Dedifferentiated amniotic fluid mesenchymal stem cell (primary cell): ENCODE data around the gene LGALS4.
"Not testable (repeated sequence)": the region's sequence is repeated elsewhere in the genome, so short reads cannot be mapped to it uniquely, and the experiment has no call there.

Experiments
- DNase-seq: peaks from one replicate; pipeline ENCODE4 v3.0.0-alpha.2; 2016; ENCODE audit errors: extremely low spot score

The LGALS4 gene, protein sequence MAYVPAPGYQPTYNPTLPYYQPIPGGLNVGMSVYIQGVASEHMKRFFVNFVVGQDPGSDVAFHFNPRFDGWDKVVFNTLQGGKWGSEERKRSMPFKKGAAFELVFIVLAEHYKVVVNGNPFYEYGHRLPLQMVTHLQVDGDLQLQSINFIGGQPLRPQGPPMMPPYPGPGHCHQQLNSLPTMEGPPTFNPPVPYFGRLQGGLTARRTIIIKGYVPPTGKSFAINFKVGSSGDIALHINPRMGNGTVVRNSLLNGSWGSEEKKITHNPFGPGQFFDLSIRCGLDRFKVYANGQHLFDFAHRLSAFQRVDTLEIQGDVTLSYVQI

DNA sequence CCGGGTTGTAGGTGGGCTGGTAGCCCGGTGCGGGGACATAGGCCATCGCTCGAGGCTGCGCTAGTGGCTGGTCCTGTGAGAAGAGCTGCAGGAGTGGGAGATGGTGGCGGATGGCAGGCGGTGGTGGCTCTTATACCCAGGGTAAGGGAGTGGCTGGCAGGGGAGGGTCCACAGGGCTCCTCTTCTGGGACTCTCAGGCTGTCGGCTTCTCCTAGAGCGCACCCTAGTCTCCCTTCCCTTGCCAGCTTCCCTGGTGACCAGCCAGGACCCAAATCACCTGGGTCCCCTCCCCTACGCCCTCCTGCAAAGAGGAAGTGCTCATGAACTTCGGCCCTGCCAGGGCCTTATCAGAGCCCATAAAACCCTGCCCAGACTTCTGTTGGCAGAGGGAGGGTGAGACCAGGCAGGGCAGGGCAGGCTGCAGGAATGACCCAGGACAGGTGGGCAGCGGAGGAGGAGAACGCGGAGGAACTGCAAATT lies at the start of gene LGALS4:
TSS of gene LGALS4 (minus strand) at position 105 of the 480 bp plus-strand sequence. CDS start at position 46, 59 bp downstream.
- DNase-seq: no peak

DNA sequence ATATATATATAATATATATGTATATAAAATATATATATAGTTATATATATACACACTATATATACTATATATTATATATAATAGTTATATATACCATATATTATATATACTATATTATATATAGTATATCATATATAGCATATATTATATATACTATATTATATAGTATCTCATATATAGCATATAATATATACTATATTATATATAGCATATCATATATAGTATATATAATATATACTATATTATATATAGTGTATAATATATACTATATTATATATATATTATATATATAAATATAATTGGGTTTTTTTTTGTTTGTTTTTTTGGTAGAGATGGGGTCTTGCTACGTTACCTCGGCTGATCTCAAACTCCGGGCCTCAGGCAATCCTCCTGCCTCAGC lies 48.6 kb upstream of the LGALS4 start:
- DNase-seq: no peak

DNA sequence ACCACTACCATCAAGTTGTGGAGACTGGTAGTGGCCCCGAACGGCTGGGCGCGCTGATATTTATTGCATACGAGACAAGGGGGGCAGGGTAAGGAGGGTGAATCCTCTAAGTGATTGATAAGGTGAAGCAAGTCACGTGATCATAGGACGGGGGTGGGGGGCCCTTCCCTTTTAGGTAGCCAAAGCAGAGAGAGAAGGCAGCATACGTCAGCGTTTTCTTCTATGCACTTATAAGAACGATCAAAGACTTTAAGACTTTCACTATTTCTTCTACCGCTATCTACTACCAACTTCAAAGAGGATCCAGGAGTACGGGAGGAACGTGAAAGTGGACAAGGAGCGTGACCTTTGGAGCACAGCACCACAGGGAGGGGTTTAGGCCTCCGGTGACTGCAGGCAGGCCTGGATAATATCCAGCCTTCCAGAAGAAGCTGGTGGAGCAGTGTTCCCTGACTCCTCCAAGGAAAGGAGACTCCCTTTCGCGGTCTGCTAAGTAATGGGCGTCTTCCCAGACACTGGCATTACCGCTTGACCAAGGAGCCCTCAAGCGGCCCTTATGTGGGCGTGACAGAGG lies 47.0 kb upstream of the LGALS4 start:
- DNase-seq: not testable (repeated sequence)

DNA sequence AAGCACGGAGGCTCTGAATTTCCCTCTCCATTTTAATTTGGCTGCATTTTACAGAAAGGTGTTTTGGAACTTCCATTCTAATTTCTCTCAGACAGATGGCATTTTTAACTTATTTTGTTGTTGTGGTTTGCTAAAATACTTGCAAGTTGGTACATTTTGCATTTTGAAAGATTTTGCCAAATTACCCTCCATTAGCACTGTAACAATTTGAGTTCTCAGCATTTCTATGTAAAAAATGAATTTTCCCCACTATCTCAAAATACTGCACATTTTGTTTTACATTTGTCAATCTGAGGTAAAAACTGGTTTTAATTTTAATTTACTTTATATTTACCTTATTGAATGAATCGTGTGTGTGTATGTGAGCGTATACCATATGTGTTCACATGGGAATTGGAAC lies 44.1 kb upstream of the LGALS4 start:
- no peak for DNase-seq

DNA sequence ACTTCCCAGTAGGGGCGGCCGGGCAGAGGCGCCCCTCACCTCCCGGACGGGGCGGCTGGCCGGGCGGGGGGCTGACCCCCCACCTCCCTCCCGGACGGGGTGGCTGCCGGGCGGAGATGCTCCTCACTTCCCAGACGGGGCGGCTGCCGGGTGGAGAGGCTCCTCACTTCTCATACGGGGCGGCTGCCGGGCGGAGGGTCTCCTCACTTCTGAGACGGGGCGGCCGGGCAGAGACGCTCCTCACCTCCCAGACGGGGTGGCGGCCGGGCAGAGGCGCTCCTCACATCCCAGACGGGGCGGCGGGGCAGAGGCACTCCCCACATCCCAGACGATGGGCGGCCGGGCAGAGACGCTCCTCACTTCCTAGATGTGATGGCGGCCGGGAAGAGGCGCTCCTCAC lies 43.0 kb upstream of the LGALS4 start:
- not testable (repeated sequence) for DNase-seq

DNA sequence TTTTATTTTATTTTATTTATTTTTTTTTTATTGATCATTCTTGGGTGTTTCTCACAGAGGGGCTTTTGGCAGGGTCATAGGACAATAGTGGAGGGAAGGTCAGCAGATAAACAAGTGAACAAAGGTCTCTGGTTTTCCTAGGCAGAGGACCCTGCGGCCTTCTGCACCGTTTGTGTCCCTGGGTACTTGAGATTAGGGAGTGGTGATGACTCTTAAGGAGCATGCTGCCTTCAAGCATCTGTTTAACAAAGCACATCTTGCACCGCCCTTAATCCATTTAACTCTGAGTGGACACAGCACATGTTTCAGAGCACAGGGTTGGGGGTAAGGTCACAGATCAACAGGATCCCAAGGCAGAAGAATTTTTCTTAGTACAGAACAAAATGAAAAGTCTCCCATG lies 42.2 kb upstream of the LGALS4 start:
- DNase-seq: not testable (repeated sequence)

DNA sequence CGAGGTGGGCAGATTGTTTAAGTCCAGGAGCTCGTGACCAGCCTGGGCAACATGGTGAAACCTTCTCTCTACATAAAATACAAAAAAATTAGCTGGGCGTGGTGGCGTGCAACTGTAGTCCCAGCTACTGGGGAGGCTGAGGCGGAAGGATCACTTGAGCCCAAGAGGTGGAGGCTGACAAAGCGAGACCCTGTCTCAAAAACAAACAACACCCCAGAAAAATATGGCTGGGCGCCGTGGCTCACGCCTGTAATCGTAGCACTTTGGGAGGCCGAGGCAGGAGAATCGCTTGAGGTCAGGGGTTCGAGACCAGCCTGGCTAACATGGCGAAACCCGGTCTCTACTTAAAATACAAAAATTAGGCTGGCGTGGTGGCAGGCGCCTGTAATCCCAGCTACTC lies 40.5 kb upstream of the LGALS4 start:
- no peak for DNase-seq

DNA sequence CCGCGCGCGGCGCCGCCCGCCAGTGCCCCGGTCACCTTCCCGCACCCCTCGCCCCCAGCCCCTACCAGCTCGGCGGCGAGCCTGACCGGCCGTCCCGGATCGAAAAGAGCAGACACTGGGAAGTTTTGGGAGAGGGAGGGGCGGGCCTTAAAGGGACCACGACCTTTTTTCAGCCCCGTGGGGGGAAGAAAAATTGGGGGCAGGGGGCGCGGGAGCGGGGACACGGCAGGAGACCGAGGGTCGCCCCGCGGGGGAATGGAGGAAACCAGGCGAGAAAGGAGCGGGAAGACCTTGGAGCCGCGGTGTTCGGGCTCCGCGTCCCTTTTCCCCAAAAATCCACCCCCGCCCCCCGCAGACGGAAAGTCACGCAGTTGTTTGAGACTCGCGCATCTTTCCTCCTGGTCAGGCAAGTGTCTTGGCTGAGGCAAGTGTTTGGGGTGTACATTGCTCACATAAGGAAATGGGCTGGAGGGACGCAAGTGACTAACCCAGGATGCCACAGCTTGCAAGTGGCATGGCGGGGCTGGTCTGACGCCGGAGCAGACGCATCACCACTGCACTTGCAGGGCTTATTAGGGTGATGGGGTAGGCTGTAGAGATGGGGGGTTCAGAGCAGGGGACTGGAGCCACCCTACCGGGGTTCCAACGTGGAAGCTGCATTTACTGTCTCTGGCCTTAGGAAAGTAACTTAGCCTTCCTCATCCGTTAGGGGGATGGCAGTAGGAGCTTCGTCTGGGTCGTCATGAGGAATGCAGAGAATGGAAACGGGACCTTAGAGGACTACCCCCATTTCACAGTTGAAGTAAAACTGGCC lies 39.7 kb upstream of the LGALS4 start:
- peak; percentile 61 for DNase-seq

DNA sequence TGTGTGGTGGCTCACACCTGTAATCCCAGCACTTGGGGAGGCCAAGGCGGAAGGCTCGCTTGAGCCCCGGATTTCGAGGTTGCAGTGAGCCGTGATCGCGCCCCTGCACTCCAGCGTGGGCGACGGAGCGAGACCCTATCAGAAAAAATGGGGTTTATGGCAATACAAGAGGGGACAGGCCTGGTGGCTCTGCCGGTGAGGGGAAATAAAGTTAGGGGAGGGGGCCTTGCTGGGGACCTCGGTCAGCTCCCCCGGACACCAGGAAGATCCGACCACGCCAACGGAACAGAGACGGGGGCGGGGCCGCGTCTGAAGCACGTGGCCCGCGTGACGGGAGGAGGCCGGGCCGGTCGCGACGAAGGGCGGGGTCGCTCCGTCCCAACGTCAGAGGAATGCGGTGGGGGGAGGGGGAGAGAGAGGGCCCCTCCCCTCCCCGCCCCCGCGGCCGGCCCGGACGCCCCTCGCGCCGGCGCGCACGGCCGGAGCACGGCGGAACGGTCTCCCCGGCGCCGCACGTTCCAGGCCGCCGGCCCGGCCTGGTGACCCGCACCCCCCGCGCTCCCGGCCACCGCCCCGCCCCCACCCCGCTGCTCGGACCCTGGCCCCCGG lies 39.0 kb upstream of the LGALS4 start:
- DNase-seq: peak; percentile 89

DNA sequence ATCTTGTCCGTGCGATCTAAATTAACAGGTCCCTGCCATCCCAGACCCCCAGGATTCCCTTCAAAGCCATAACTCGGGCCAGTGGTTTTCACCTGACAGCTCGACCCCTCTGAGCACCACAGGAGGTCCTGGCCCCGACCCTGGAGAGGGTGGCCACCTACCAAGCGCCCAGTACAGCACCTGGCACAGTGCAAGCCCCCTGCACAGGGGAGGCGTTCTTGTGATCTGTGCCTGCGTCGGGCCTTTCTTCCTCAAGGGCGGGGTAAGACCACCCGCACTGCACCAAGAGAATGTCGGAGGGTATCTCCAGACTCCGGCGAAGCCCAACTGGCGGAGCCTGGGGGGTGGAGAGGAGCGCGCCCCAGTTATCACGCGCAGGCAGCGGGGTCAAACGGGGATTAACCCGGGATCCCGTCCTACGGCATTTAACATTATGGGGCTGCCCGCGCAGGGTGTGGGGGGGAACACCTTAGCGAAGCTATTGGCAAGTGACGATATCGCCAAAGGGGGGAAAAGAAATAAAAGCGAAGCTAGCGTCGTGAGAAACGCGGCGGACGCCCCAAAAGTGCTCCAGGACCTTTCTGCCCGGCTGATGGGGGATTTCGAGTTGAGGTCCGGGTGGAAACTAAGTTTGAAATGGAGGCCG lies 38.4 kb upstream of the LGALS4 start:
- no peak for DNase-seq

DNA sequence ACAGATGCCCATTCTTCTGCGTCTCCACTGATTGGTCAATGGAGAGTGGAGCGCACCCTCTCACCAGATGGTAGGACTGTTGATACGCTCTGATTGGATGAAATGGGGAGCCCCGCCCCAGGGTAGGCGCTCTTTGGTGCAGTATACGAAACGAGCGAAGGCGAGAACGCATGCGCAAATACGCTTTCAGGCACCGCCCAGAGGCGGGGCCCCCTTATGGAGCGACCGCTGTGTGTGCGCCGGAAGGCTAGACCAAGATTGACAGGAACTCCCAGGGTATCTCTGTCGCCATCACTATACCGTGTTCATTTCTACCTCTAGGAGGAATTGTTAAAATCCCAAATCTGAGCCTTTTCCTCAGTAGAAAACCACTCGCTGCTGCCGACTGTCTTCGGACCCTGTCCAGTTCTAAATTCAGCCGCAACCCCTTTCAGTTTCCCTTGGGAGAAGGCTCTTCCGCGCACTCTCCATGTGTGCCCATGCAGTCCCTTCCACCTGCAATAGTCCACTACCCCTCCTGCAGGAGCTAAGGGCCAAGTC lies 37.8 kb upstream of the LGALS4 start:
- DNase-seq: peak; percentile 100

DNA sequence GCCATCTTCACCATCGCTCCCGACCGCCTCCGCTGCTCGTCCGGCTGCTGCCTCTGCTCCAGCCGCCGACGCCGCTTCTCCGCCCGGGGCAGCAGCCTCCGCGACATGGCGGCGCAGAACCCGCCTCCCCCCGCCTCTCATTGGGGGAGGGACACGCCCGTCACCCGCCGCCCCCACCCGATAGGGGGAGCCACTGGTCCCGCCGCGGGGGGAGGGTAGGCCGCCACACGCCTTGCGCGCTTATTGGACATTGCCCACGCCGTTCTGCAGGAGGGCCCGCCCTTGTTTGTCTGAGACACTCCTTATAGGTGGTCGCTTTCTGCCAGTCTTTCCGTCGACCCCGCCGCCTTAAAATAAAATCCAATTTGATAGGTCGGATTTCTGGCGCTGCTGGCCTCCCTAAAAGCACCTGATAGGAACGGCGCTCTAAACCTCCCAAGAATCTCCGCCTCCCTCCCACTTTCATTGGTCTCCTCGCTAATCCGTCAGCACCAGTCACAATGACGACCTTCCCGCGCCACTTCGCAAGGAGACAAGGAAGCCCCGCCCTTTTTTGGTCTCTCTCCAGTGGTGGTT lies 37.2 kb upstream of the LGALS4 start, which contains the start of gene HNRNPL:
TSS of gene HNRNPL (minus strand) at position 127 of the 576 bp plus-strand sequence. CDS start at position 107, 20 bp downstream.
- no peak for DNase-seq

DNA sequence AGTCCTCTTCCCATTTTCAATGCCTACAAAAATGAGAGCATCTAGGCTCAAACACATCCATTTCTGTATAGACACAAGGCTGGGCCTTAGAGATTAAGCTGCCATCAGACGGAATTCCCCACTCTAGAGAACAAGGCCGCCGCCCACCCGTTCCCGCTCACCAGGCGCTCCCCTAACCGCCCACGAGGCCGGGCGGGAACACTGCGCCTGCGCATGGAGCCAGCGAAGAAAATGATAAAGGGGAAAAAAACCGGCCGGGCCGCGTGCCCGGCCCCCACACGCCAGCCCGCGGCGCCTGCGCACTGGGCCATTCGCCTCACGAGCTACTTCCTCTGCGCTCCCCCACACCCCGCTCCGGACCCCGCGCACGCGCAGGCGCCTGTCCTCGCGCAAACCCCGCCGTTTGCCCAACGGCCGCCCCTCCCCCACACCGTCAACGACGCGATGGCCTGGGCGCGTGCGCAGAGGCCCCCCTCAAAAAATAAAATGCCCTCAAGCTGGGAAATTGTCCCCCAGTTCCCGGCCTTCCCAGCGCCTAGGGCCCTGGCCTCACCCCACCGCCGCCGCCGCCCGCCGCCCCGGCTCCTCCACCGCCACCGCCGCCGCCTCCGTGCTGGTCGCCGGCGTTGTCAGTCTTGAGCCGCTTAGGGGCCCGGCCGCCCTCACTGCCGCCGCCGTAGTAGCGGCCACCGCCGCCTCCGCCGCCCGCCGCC lies 36.6 kb upstream of the LGALS4 start:
- peak; percentile 94 for DNase-seq

DNA sequence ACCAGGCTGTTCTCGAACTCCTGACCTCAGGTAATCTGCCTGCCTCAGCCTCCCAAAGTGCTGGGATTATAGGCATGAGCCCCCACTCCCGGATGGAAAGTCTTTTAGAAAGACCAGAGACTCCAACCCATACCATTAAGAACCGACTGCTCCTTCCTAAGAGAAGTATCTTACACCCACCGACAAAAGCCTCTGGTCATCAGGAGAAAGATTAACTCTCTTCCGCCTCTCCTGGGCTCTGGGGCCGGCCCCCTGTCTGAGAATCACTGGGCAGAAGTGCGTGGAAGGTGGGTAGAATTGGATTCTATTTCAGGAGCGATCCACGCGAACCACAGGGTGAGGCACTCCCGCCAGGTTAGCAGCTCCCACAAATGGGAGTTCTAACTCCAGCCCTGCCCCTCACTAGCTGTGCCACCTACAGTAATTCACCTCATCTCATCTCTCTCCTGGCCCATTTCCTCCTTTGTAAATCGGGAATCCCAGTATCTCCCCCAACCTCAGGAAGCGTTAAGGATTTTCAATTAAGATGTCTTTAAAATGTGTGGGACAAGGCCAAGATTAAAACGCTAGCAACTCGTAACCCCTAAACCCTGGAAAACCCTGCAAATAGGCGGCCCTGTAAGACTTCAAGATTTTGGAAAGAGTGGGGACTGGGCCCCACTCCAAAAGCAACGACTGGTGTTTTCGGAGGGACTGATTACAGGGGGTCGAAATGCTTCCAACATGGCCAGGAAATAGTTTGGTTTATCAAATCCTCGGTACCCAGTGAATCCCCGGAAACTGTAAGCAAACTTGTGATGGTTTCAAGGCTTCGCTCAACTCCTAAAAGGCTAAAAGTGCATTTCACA lies 35.8 kb upstream of the LGALS4 start:
- no peak for DNase-seq

DNA sequence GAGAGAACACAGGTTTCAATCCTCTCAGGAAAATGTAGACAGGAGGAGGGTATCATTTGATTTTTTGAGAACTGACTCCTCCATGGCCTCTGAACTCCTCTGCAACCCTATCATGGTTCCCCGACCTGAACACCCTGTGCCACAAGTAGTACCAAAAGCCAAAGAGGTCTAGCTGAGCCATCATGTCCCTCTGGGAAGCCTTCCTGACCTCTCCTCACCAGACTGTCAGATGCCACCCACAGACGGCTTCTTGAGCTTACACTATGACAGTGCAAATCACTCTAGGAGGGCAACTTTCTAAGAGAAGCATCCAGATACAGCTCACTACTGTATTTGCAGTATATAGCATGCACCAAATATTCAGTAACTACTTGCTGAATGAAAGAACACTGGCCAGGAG lies 33.4 kb upstream of the LGALS4 start:
- no peak for DNase-seq

DNA sequence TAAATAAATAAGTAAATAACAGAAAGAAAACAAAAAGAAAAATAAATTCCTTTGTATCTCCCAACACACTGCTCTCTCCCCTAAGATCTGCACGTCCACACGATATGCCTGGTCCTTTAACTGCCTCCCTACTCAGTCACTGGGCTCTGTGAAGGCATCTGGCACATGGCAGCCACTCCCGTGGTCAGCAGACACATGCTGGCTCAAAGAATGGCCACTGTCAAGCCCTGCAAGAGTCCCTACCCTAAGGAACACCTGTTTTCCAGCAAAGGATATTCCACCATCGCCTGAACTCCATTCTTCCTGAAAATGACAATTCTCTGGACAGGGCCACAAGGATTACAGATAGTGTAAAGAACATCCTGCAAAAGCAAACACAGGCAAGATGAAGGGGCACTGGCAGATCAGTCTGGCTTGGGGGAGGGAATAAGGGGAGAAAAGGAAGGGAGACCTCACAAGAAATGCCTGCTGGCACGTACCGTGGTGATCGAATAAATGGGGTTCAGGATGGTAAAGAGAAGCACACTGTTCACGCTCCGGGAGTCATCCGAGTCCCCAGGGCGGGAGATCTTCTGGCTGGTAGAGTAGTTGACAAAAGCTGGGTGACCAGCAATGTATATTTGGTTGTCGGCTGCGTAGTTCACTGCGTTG lies 32.8 kb upstream of the LGALS4 start:
- no peak for DNase-seq

DNA sequence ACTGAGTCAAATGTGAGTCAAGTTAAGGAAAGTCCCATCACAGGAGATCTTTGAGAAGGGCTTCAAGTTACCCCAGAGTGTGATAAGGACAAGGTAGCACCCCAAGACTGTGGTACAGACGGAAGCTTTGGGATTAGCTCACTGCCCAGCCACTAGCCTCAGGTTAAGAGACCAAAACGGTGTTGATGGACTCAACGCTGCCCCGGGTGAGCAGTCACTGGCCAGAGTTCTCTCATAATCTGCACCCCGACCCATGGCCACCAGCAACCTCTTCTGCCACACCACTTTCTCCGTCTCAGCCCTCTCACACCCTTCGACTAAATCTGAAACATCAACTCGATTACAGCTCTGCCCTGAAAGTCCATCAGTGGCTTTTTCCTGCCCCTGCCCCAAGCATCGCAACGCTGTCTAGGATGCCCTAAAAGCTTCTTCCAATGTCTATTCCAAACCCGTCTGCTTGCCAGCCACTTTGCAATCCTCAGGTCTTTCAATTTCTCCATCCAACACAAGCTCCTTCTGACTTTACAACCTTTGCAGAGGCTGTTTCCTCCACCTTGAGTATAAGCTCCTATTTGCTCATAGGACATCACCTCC lies 31.4 kb upstream of the LGALS4 start:
- no peak for DNase-seq

DNA sequence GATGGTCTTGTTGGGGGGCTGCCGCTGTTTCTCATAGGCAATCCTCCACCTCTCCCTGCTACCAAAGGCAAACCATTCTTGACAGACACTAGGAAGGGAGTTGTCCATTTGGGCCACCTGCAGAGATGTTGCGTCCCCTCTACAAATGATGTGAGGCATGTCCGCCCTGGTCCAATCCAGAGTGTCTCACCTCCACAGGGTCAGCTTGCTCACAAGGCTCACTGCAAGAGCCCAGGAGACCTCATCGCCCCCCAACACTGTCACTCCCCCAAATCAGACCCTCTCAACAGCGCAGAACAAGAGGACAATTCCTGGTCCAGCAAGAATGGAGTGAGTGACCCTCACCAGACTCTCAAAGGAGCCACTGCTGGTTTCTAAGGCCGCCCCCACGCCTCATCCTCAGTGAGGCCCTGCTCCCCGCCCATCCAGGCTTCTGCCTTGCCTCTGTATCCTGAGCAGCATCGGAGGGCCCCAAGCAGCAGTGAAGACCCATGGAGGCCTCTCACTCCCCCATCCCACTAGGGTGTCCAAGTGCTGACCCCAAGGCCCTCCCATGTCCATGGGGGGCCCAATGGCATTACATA lies 30.5 kb upstream of the LGALS4 start:
- DNase-seq: no peak
